NCI-H345 (cell line): ENCODE data around the gene TPD52L1.

Experiments used
- DNase-seq: peaks from one replicate; lab custom pipeline; 2025; lab: John Stamatoyannopoulos, UW

Gene TPD52L1

DNA sequence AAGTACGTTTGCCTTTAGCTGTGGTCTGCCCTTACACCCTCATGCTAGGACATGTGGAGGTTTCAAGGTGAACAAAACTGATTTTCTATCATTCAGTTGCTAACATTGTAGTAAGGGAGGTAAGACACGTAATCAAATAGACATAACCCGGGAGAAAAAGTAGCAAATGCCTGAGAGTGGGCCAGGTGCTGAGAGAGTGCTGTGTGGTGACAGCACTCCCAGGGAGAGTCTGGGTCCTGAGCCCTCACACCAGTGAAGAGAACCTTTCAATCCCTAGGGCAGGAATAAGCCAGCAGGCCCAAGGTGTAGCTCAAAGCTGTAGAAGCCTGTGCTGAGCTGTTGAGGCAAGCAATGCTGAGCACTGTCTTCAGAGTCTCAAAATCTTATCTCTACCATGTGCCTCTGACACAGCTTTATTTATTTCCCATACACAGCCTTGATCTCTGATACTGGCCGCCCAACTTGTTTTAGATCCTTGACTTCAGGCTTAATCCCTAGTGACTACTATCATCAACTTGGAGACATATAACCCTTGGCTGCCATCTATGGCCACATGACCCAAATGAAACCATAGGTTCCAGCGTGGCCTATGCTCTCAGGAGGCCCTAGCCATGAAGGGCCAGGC is 55.2 kb downstream of the TPD52L1 start:
- DNase-seq, result no peak

DNA sequence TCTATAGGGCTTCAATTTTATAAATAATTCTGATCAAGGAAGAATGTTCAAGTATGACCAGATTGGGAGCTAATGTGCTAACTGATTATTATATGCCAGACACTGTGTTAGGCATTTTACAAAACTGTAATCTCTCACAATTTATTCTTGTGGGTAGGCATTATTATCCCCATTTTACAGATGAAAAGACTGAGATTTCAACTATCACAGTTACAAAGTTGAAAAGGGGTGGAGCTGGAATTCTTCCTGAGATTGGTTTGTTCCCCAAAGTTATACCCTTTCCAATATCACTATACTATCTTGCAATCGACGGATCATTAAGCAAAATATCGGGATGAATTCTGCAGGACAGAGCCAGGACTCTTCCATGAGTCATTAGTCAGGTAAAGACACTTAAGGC is 57.1 kb downstream of the TPD52L1 start:
- no peak for DNase-seq

DNA sequence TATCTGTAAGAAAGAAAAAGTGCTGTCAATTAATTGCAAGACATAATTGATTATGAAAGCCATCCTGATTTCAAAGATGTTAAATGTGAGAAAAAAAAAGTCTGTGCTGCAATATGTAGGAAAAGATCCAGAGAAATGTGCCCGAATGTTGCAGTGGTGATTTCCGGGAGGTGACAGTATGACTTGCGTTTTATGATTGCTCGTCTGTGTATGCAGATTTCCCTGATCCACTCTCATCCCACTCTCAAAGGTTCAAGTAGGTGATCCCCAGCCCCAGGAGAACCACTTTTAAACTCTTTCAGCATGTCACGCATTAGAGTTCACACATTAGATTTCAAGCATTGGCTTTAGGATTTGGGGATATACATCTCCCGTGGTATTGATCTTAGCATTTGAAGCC is 57.8 kb downstream of the TPD52L1 start:
- DNase-seq, result no peak

DNA sequence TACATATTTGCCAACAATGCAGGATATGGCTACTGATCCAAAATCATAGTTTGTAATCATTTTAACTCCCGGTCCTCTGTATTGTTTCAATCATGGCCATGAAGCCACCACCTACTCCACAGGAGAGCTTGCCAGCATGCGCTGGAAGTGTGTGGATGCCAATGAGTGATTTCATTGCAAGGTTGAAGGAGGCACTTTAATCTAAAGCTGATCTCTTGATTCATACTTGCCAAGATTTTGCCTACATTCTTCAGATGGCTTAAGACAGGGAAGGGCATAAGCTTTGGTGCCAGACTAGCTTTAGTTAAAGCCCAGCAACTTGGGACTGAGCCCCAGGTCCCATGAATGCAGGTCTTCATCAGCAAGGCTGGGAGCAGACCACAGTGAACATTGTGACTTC is 58.8 kb downstream of the TPD52L1 start:
- no peak for DNase-seq

DNA sequence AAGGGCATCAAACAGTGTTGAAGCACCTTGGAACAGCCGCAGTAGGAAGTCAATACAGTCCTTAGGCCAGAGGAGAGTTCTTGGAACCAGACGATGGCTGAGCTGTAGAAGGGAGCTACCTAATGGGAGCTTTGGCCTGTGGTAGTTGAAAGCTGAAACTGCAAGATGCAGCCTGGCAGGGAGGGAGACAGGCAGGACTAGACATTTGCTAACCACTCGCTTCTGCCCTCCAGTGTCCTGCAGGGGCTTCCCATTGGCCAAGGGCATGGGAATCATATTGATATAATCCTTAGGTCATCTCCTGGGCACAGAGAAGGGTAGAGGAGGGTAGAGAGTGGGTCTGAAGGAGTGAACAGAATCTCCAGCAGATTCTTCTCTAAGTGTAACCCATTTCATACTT is 60.4 kb downstream of the TPD52L1 start:
- DNase-seq, result no peak

DNA sequence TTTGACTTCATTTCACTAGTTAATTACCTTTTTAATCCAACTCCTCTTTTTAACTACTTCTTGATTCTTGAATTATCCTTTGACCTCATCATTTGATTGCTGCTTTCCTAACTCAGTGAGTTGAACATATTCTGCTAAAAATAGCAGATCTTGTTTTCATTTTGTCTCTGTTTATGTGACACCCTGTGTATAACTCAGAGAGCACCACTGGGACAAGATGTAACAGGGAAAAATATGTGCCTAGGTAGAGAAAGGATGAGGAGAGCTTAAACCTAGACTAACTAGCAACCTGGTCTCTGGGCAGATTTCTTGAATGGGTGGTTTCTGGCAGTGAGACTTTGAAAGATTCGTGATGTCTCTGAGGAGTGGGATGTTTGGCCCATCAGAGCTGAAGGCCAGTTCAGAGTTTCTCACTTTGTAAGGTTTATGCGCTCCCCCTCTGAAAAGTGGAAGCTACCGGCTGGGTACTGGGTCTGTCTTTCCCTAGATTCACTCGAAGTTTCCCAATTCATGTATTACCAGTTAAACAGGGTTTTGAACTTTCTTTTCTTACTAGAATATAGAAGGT is 61.8 kb downstream of the TPD52L1 start:
- no peak for DNase-seq

DNA sequence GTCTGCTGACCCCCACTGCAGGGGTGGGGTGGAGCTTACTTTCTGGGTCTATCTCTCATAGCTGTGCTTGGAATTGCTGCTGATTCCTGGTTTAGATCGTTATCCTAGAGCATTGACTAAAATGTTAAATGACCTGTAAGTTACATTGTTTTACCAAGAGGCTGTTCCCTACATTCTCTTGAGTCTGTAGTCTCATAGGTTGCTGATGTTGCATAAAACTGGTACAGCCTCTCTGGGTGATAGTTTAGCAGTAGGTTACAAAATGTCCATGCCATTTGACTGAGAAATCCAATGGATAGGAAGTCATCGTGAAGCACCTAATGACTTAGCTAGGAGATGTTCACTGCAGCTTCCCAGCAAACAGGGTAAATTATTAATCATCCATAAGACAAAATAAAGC is 62.4 kb downstream of the TPD52L1 start:
- no peak for DNase-seq

DNA sequence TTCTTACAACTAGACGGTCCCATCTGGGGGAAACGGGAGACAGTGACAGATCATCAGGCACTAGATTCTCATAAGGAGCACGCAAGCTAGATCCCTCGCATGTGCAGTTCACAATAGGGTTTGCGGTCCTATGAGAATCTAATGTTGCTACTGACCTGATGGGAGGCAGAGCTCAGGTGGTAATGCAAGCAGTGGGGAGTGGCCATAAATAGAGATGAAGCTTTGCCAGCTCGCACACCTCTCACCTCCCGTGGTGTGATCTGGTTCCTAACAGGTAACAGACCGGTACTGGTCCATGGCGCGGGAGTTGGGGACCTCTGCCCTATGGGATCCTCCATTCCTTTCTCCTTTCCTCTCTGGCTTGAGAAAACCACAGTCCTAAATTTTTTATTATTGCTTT is 63.8 kb downstream of the TPD52L1 start:
- no peak for DNase-seq

DNA sequence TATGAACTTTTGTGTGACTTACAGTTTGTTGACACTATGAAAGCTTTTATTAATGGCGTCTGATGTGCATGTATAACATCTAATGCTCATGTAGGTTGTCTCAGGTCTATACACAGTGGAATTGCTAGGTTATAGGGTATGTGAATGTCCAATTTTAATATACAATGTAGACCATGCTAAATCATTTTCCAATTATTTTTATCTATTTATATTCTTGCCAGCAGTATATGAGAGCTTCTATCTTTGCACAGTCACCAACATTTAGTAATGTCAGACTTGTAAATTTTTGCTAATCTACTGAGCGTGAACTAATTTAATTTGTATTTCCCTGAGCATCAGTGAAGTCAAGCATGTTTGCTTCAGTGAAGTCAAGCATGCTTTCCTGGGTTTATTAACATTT is 64.4 kb downstream of the TPD52L1 start:
- no peak for DNase-seq

DNA sequence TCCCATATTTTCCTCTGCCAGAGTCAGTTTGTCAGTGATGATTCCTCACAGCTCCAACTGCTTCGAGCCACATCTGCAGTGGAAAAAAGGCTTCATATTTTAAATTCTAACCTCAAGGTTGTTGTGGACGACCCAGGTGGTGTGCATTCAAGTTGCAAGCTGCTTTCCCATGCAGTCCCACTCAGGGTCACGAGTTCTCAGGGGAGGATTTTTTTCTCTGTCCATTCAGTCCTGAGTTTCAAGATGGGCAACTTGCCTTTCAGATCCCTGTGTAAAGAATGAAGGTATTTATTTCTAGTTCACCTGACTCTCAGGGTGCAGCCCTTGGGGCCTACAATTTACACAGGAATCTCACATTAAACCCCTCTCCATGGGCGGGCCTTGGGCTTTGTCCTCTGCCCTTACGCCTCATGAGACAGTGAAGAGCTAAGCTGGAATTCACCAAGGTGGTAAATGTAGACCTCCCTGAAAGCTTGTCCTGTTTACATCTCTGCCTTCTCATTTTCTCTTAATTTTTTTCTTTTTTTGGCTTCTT is 65.9 kb downstream of the TPD52L1 start:
- no peak for DNase-seq

DNA sequence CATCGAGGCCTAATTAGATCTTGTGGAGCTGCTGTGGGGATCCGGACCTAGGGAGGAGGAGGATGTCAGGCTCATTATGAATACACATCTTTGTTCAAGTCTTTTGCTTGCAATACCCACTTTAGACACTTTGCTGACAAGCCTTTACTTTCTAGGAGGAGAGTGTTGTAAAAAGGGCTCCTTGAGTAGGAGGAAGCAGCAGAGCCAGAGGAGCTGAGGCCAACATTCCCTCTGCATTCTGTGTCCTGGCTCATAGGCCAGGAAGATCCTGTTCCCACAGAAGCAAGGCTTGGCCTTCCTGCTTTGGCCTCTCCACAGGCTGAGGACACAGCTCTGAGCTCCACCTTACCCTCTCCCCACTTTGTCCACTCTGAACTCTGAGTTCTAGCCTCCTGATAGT is 67.1 kb downstream of the TPD52L1 start:
- DNase-seq, result no peak

DNA sequence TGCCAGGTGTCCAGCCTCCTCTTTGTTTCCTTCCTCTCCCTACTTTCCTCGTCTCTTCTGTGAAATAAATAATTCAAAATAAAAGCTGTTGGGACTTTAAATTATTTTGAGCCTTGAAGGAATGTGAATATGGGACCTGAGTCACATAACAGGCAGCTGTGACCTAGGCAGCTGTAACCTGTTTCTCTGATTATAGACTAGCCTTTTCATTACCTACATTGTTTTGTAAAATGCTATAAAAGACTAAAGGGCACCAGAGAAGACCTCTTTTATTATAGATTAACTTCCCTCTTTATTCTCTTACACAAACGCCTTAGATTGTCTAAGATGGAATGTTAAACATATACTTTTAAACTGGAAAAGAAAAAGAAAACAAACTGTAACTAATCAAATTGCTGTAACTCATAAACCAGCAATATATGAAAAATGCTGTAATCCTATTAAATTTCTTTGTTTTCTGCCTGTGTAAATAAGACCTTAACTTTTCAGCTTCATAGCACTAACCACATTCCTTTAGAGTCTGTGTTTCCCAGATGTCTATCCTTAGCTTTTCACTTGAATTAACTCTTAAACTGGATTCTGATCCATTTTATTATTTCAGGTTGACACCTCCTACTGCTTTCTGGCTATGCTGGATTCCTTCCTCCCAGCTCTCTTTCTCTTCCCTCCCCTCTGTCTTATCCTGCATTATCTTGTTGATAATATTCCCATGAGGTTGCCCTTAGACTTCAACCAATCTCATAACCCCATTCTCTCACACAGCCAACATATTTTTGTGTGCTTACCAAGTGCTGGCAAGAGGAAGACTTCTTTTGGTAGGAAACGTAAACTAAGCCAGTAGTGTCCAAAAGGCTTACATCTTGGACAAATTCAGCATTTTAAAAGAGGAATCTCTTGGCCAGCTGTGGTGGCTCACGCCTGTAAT is 69.2 kb downstream of the TPD52L1 start:
- no peak for DNase-seq

DNA sequence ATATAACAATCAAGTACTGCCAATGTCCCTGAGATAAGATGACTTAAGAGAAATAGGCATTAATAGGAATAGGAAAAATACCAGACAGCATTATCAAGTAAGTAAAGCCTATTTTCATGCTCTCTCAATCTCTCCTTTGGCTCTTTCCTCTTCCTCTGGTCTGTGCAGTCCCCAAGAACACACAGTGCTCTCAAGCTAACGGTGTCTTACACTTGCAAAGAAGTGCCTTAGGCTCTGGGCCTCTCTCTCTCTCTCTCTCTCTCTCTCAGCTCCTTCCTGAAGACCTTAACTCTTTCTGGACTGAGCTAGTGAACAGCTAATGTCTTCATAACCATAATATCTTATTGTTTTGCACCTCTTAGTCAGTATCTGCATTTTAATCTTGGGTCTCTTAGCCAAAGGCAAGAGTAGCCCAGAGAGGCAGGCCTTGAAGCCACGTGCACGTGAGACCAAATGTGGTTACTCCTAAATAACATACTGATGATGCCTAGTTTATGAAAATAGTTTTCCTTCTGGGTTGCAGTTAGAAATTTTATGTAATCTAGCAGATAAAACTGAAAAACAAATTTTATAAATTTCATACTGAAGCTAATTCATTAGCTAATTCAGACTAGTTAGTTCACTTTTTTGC is 70.8 kb downstream of the TPD52L1 start:
- no peak for DNase-seq

DNA sequence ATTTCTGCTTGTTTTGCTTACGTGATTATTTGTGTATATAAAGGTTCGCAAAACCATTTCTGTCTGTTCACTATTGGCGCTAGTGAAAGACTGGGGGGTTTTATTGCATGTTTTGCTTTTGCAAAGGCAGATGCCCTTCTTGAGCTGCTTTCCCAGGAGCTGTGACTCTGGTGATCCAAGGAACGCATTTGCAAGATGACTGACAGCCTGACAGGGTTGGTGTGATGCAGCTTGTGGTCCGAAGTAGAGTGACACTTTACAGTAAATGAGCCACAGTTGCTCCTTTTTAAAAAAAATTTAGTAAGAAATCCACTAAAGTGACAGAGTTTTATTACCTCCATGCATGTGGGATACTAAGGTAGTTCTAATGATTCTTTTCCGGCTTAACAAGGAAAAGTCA is 73.7 kb downstream of the TPD52L1 start:
- DNase-seq, result no peak

DNA sequence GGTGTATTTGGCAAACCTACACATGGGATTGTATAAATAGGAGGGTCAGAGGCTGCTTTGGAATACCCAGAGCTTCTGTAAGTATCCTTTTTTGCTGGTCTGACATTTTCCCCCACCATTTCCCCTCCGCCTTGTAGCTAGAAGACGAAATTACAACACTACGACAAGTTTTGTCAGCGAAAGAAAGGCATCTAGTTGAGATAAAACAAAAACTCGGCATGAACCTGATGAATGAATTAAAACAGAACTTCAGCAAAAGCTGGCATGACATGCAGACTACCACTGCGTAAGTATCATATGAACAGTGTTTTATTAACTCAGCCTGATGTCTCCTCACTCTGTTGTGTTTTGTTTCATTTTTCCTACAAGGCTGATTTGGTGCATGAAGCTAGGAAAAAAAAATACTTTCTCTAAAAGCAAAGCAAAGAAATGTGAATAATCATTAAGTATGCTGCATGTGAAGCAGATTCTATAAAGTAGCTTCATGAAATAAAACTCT is 75.5 kb downstream of the TPD52L1 start:
- no peak for DNase-seq

DNA sequence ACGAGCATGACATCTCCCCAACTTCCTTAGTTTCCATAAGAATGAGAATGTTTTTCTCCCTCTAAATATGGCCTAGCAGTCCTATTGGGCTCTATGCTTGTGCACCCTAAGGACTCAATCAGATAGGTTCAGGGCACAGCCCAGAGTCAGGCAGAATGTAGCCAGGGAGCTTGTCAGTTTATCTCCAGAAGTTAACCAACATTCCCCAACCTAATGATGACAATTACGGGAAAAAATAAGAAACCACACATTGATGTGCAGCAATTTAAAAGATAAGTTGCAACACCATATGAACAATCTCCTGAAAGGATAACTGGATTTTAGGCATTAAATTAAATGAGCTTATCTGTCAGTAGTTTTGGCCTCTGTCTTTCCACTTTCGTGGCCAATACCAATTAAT is 77.1 kb downstream of the TPD52L1 start:
- no peak for DNase-seq

DNA sequence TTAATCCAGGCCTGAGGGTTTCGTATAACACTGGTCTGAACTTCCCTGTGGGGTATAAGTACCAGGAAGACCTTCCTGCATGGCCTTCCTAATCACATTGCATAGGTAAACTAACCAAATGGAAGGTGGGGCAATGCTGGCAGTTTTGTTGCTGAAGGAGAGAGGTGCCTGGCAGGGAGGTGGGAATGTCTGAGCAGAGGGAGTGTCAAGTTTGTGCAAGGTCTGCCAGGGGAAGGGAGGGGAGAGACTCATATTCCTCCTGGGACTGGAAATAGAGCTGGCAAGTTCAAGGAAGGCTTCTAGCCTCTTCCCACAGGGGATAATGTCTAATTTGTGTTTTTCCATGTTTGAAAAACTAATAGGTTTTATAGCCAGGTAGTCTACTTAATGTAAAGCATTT is 77.6 kb downstream of the TPD52L1 start:
- DNase-seq, result no peak

DNA sequence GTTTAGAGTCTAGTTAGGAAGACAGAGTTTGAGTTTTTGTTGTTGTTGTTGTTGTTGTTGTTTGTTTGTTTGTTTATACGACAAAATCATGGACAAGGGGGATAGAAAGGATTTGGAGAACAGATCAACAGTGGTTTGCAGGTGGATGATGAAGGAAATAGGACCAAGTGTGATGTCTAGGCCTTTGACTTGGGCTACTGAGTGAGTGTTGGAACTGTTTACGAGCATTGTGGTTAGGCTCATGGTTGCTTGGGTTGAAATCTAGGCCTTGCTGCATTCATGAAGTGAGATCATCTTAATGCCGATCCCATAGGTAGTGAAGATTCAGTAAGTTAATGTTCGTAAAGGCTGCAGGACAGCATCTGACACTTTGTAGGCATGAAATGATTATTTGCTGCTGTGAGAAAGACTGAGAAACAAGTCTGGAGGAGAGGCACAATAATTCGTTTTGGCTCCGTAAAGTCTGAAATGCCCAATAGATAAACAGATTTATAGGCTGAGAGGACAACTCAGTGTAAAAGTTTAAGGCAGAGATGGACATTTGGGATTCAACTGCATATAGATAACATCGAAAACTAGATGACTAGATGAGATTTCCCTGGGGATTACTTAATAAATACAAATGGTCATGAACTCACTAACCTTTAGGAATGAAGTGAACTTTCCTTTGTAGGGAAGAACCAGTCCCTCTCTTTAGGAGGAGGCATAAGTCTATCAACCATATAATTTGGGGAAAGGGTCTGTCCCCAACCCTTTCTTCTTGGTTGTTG is 78.2 kb downstream of the TPD52L1 start:
- DNase-seq, result no peak

DNA sequence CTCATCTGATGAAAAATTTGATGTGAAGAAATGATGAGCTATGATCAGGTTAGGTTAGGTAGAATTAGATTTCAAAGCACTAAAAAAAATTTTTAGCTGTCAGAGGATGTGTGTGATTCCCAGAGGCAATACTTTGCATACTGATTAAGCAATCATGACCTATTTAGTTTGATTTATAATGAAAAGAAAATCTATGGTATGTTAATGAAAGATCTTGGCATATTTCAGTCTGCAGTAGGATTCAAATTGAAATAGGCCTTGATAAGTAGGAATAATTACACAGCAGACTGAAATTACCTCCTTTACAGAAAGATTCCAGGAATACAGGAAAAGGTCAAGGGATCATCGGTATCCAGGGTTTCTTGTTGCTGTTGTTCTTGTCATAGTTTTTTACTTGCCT is 78.9 kb downstream of the TPD52L1 start:
- no peak for DNase-seq

DNA sequence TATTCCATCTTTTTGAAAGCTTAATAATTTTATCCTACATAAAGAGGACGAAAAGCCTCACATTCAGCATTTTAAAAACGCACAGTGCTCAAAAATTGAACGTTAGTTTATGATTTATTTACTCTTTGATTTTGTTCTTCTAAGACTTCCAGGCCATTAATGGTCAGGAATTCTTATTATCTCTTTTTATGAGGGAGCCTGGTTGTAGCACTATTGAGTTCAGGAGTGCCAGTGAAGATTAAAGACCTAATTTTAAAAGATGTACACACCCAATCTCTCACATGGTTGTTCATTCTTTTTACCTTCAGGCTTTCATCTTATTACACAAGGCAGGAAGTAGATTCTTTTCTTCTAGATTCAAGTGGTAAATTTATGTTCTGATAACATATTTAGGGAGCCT is 79.6 kb downstream of the TPD52L1 start:
- no peak for DNase-seq

DNA sequence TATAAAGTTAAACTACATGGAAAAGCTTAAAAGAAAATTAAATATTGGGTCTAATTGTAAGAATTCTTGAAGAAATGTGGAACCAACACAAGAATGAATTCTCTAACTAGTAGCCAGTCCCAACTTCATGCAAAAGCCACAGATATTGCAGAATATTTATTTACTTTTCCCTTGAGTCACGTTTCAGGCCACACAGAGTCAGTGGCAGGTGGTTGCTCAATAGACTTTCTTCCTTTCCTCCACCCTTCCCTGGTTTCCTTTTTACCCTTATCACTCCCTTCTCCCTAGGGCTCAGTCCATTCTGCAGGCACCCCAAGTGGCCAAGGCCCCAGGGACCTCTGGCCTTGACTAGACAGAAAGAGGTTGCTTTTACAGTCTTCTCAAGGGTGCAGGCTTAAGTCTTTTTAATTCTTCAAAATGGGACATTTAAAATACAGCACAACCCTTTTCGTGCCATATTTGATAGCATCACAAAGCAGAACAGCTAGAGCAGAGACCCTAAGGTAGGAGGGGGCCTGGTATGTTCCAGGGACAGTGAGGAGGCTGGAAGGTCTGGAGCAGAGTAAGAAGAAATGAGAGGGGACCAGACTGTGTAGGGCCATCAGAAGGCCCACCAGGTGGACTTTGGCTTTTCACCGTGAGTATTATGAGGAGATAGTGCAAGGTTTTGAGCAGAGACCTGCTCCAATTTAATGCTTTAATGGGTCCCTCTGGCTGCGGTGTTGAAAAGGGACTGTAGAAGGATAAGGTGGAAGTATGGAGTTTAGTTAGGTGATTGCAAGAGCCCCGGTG is 83.2 kb downstream of the TPD52L1 start:
- no peak for DNase-seq
